ENCODE measurements around the gene TFDP2. TPM values are rescaled to one million over a fixed set of nuclear protein-coding genes. Genes with fewer than 3 reads are reported as not detected.

The TFDP2 gene
- total RNA-seq, 1 experiment from 2014 or later, result 55.4 TPM

GRCh38 chr3:141938011-141938500 lies 211.3 kb downstream of the TFDP2 start (continued):
- TF ChIP-seq ZBTB33 (IDR thresholded peaks at IDR 0.05; ENCODE audit: extremely low read depth, insufficient replicate concordance, low read length) (no peak), RAD21 (IDR thresholded peaks at IDR 0.05; ENCODE audit: low read depth) (no peak), EGR1 (IDR thresholded peaks at IDR 0.05; ENCODE audit: low read depth) (no peak), SIN3A (IDR thresholded peaks at IDR 0.05; ENCODE audit: low read depth) (no peak), YY1 (IDR thresholded peaks at IDR 0.05; ENCODE audit: extremely low read depth, insufficient replicate concordance, low read depth, low read length) (no peak), CBX3 (IDR thresholded peaks at IDR 0.05; ENCODE audit: low read depth) (no peak)

GRCh38 chr3:141934354-141934753 lies 215.0 kb downstream of the TFDP2 start:
- no peaks in the 10 kb centered on the region for H3K79me2 ChIP-seq (ENCODE audit: insufficient read depth, low read length)

More at GRCh38 chr3:141934354-141934753, 215.0 kb downstream of the TFDP2 start:
- ATAC-seq (no peak), DNase-seq (ENCODE audit: low read depth, low spot score) (no peak)
- POLR2A ChIA-PET, result no interaction called here
- intact Hi-C loops (cut with micrococcal nuclease), result no loop called here
- H2AFZ ChIP-seq (ENCODE audit: low read depth, low read length, poor library complexity, severe bottlenecking), result no peak overlapping the region
- H3K27me3 ChIP-seq (ENCODE audit: insufficient read depth, low read length), result no peaks in the 10 kb centered on the region
- RAD21 ChIA-PET (ENCODE audit: low non-redundant PET in 1 of 2, low total read pairs in 2 of 2, uncharacterized antibody in 2 of 2, unreplicated experiment in 2 of 2), result no interaction called here
- H3K27ac ChIP-seq (ENCODE audit: low read depth, low read length), result no peak overlapping the region
- BruUV-seq (replicated peaks), result no TSS peak
- peaks cover 15 to 31% of the 10 kb centered on the region in 2 experiments for H3K4me1 ChIP-seq (ENCODE audit: control insufficient read depth in 1 of 2, insufficient read depth in 2 of 2, low read length in 2 of 2)
- H3K4me2 ChIP-seq (ENCODE audit: low read length), result no peak overlapping the region
- no peaks in the 10 kb centered on the region for H3K36me3 ChIP-seq (ENCODE audit: control insufficient read depth in 1 of 2, insufficient read depth in 2 of 2, low read length in 2 of 2)
- H4K20me1 ChIP-seq (ENCODE audit: insufficient read depth), result no peaks in the 10 kb centered on the region
- no peak overlapping the region for H3K9ac ChIP-seq (ENCODE audit: low read length)
- H3K9me2 ChIP-seq (ENCODE audit: insufficient read depth), result no peaks in the 10 kb centered on the region
- no peaks in the 10 kb centered on the region for H3K9me3 ChIP-seq (ENCODE audit: control insufficient read depth in 1 of 2, insufficient read depth in 1 of 2, low read depth in 1 of 2, low read length in 2 of 2)
- TF ChIP-seq CEBPB (IDR thresholded peaks at IDR 0.05; ENCODE audit: low read depth) (no peak), YY1 (IDR thresholded peaks at IDR 0.05; ENCODE audit: extremely low read depth, insufficient replicate concordance, low read depth, low read length) (no peak), EGR1 (IDR thresholded peaks at IDR 0.05; ENCODE audit: low read depth) (no peak), SP1 (IDR thresholded peaks at IDR 0.05; ENCODE audit: low read depth) (no peak), ATF3 (IDR thresholded peaks at IDR 0.05) (no peak), JUND (IDR thresholded peaks at IDR 0.05) (no peak), FOSL1 (IDR thresholded peaks at IDR 0.05; ENCODE audit: low read depth) (no peak), EZH2phosphoT487 (IDR thresholded peaks at IDR 0.05; ENCODE audit: borderline replicate concordance) (no peak), CBX3 (IDR thresholded peaks at IDR 0.05; ENCODE audit: low read depth) (no peak), SRF (IDR thresholded peaks at IDR 0.05; ENCODE audit: low read depth) (no peak), ZBTB33 (IDR thresholded peaks at IDR 0.05; ENCODE audit: extremely low read depth, insufficient replicate concordance, low read length) (no peak), ZFX (IDR thresholded peaks at IDR 0.05) (no peak), ZNF274 (IDR thresholded peaks at IDR 0.05; ENCODE audit: low read depth, low read length) (no peak), SIN3A (IDR thresholded peaks at IDR 0.05; ENCODE audit: low read depth) (no peak)
- H3K4me3 ChIP-seq (replicated peaks in 1 of 2; ENCODE audit: low read depth in 1 of 2, low read length in 2 of 2), result no peak overlapping the region
- CTCF ChIA-PET, result no interaction called here

Measured in HCT116 (cell line).